ENCODE measurements around the gene NRDE2.

NRDE2 gene

DNA sequence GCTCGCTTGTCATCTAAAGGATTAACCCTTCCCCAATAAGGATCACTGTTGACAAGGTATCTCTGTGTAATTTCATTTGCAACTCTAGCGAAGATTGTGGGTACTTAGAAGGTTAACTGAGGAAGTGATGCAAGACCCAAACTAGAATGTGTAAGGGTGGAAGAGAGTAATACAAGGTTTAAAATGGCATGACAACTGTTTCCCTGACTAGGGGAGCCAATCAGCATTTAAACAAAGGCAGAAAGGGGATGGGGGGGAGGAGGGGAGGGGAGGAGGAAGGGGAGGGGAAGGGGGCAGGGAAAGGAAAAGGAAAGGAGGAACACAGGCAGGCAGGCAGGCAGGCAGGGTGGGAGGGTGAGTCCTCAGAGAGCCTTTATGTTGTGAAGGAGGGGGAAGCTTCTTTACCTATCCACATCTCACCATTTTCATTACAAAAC, 31.1 kb downstream of the NRDE2 start:
- Histone ChIP-seq H3K27ac (ENCODE audit: low read depth, low read length) (no peak overlapping the region), H3K9me3 (ENCODE audit: control insufficient read depth in 5 of 5, low read length in 5 of 5) (no peaks in the 10 kb centered on the region), H3K9ac (ENCODE audit: low read length in 5 of 5) (no peak overlapping the region), H3K27me3 (ENCODE audit: control insufficient read depth in 5 of 5, insufficient read depth in 4 of 5, low read length in 5 of 5) (no peaks in the 10 kb centered on the region), H3K4me3 (ENCODE audit: low read depth in 1 of 5, low read length in 5 of 5) (no peak overlapping the region), H3K4me1 (ENCODE audit: control insufficient read depth in 5 of 5, insufficient read depth in 5 of 5, low read length in 5 of 5) (peaks cover 0 to 4% (median 4%) of the 10 kb centered on the region in 5 donors), H3K36me3 (ENCODE audit: control insufficient read depth in 5 of 5, insufficient read depth in 5 of 5, low read length in 5 of 5) (peaks cover 27 to 54% (median 45%) of the 10 kb centered on the region in 5 donors)

GRCh38 chr14:90299408-90299807, 32.3 kb downstream of the NRDE2 start:
- no peaks in the 10 kb centered on the region for H3K27me3 ChIP-seq (ENCODE audit: control insufficient read depth in 5 of 5, insufficient read depth in 4 of 5, low read length in 5 of 5)
- H3K36me3 ChIP-seq (ENCODE audit: control insufficient read depth in 5 of 5, insufficient read depth in 5 of 5, low read length in 5 of 5): peaks cover 18 to 51% (median 45%) of the 10 kb centered on the region in 5 donors
- peaks cover 0 to 4% (median 4%) of the 10 kb centered on the region in 5 donors for H3K4me1 ChIP-seq (ENCODE audit: control insufficient read depth in 5 of 5, insufficient read depth in 5 of 5, low read length in 5 of 5)
- H3K27ac ChIP-seq (ENCODE audit: low read depth, low read length): no peak overlapping the region
- H3K9ac ChIP-seq (ENCODE audit: low read length in 5 of 5): no peak overlapping the region
- H3K9me3 ChIP-seq (ENCODE audit: control insufficient read depth in 5 of 5, low read length in 5 of 5): no peaks in the 10 kb centered on the region
- no peak overlapping the region for H3K4me3 ChIP-seq (ENCODE audit: low read depth in 1 of 5, low read length in 5 of 5)

DNA sequence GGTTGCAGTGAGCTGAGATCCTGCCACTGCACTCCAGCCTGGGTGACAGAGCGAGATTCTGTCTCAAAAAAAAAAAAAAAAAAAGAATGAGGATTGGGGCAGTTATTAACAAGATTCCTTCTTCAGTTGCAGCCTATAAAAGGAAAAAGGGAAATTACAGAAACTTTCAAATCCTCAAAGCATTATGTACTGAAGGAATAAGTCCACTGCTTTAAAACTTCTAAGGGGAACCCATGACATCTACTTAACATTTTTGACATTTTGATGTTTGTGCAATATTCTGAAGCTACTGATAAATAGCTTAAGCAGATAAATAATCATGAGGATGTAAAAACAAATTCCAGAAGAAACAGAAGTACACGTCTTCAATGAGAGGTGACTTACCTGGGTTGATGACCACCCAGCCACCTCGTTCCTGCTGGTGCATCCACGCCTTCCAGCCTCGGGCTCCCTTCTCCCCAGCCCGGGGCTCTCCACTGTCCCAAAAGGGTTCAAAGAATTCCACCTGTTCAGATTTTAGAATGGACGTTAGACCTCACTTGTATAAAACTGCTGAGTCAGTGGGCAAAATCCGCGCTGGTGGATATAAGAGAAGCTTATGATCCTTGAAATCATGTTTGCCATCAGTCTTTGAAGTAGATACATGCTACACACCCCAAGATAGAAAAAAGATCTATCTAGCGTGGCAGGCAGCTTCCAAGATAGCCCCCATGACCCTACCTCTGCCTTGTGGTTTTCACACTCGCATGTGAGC, 33.7 kb downstream of the NRDE2 start:
- peaks cover 7 to 45% (median 37%) of the 10 kb centered on the region in 5 donors for H3K36me3 ChIP-seq (ENCODE audit: control insufficient read depth in 5 of 5, insufficient read depth in 5 of 5, low read length in 5 of 5)
- H3K27ac ChIP-seq (ENCODE audit: low read depth, low read length): no peak overlapping the region
- H3K27me3 ChIP-seq (ENCODE audit: control insufficient read depth in 5 of 5, insufficient read depth in 4 of 5, low read length in 5 of 5): no peaks in the 10 kb centered on the region
- H3K9me3 ChIP-seq (ENCODE audit: control insufficient read depth in 5 of 5, low read length in 5 of 5): no peaks in the 10 kb centered on the region
- peaks cover 0 to 4% (median 4%) of the 10 kb centered on the region in 5 donors for H3K4me1 ChIP-seq (ENCODE audit: control insufficient read depth in 5 of 5, insufficient read depth in 5 of 5, low read length in 5 of 5)
- H3K4me3 ChIP-seq (ENCODE audit: low read depth in 1 of 5, low read length in 5 of 5): no peak overlapping the region
- H3K9ac ChIP-seq (ENCODE audit: low read length in 5 of 5): no peak overlapping the region

- no peaks in the 10 kb centered on the region for H3K27me3 ChIP-seq (ENCODE audit: control insufficient read depth in 5 of 5, insufficient read depth in 4 of 5, low read length in 5 of 5)
- no peak overlapping the region for H3K4me3 ChIP-seq (ENCODE audit: low read depth in 1 of 5, low read length in 5 of 5)
- H3K9ac ChIP-seq (ENCODE audit: low read length in 5 of 5): no peak overlapping the region
- no peak overlapping the region for H3K27ac ChIP-seq (ENCODE audit: low read depth, low read length)
- H3K36me3 ChIP-seq (ENCODE audit: control insufficient read depth in 5 of 5, insufficient read depth in 5 of 5, low read length in 5 of 5): peaks cover 6 to 49% (median 43%) of the 10 kb centered on the region in 5 donors
- no peaks in the 10 kb centered on the region for H3K9me3 ChIP-seq (ENCODE audit: control insufficient read depth in 5 of 5, low read length in 5 of 5)
- H3K4me1 ChIP-seq (ENCODE audit: control insufficient read depth in 5 of 5, insufficient read depth in 5 of 5, low read length in 5 of 5): peaks cover 0 to 4% (median under 1%) of the 10 kb centered on the region in 5 donors
These were observed 35.1 kb downstream of the NRDE2 start for GRCh38 chr14:90296641-90297040.

- Histone ChIP-seq H3K27me3 (ENCODE audit: control insufficient read depth in 5 of 5, insufficient read depth in 4 of 5, low read length in 5 of 5) (no peaks in the 10 kb centered on the region), H3K4me3 (ENCODE audit: low read depth in 1 of 5, low read length in 5 of 5) (no peak overlapping the region), H3K27ac (ENCODE audit: low read depth, low read length) (no peak overlapping the region), H3K4me1 (ENCODE audit: control insufficient read depth in 5 of 5, insufficient read depth in 5 of 5, low read length in 5 of 5) (peaks cover 0 to 2% (median 0%) of the 10 kb centered on the region in 5 donors), H3K9ac (ENCODE audit: low read length in 5 of 5) (no peak overlapping the region), H3K9me3 (ENCODE audit: control insufficient read depth in 5 of 5, low read length in 5 of 5) (no peaks in the 10 kb centered on the region), H3K36me3 (ENCODE audit: control insufficient read depth in 5 of 5, insufficient read depth in 5 of 5, low read length in 5 of 5) (peaks cover 8 to 55% (median 50%) of the 10 kb centered on the region in 5 donors)
These were observed 35.7 kb downstream of the NRDE2 start for GRCh38 chr14:90295870-90296516.

GRCh38 chr14:90294872-90295271, 36.9 kb downstream of the NRDE2 start:
- Histone ChIP-seq H3K36me3 (ENCODE audit: control insufficient read depth in 5 of 5, insufficient read depth in 5 of 5, low read length in 5 of 5) (peaks cover 11 to 66% (median 61%) of the 10 kb centered on the region in 5 donors), H3K4me1 (ENCODE audit: control insufficient read depth in 5 of 5, insufficient read depth in 5 of 5, low read length in 5 of 5) (no peaks in the 10 kb centered on the region), H3K27me3 (ENCODE audit: control insufficient read depth in 5 of 5, insufficient read depth in 4 of 5, low read length in 5 of 5) (no peaks in the 10 kb centered on the region), H3K27ac (ENCODE audit: low read depth, low read length) (no peak overlapping the region), H3K9ac (ENCODE audit: low read length in 5 of 5) (no peak overlapping the region), H3K4me3 (ENCODE audit: low read depth in 1 of 5, low read length in 5 of 5) (no peak overlapping the region), H3K9me3 (ENCODE audit: control insufficient read depth in 5 of 5, low read length in 5 of 5) (no peaks in the 10 kb centered on the region)

- no peak overlapping the region for H3K9ac ChIP-seq (ENCODE audit: low read length in 5 of 5)
- H3K27me3 ChIP-seq (ENCODE audit: control insufficient read depth in 5 of 5, insufficient read depth in 4 of 5, low read length in 5 of 5): no peaks in the 10 kb centered on the region
- H3K4me3 ChIP-seq (ENCODE audit: low read depth in 1 of 5, low read length in 5 of 5): no peak overlapping the region
- no peak overlapping the region for H3K27ac ChIP-seq (ENCODE audit: low read depth, low read length)
- H3K36me3 ChIP-seq (ENCODE audit: control insufficient read depth in 5 of 5, insufficient read depth in 5 of 5, low read length in 5 of 5): peaks cover 11 to 66% (median 61%) of the 10 kb centered on the region in 5 donors
- peaks cover 0 to 4% (median under 1%) of the 10 kb centered on the region in 5 donors for H3K4me1 ChIP-seq (ENCODE audit: control insufficient read depth in 5 of 5, insufficient read depth in 5 of 5, low read length in 5 of 5)
- H3K9me3 ChIP-seq (ENCODE audit: control insufficient read depth in 5 of 5, low read length in 5 of 5): no peaks in the 10 kb centered on the region
These were observed 37.7 kb downstream of the NRDE2 start for GRCh38 chr14:90293766-90294730.

GRCh38 chr14:90291699-90292098, 40.0 kb downstream of the NRDE2 start:
- H3K27ac ChIP-seq (ENCODE audit: low read depth, low read length): no peak overlapping the region
- H3K4me3 ChIP-seq (ENCODE audit: low read depth in 1 of 5, low read length in 5 of 5): no peak overlapping the region
- peaks cover 11 to 72% (median 65%) of the 10 kb centered on the region in 5 donors for H3K36me3 ChIP-seq (ENCODE audit: control insufficient read depth in 5 of 5, insufficient read depth in 5 of 5, low read length in 5 of 5)
- H3K9ac ChIP-seq (ENCODE audit: low read length in 5 of 5): no peak overlapping the region
- H3K4me1 ChIP-seq (ENCODE audit: control insufficient read depth in 5 of 5, insufficient read depth in 5 of 5, low read length in 5 of 5): peaks cover 0 to 13% (median 8%) of the 10 kb centered on the region in 5 donors
- H3K27me3 ChIP-seq (ENCODE audit: control insufficient read depth in 5 of 5, insufficient read depth in 4 of 5, low read length in 5 of 5): no peaks in the 10 kb centered on the region
- no peaks in the 10 kb centered on the region for H3K9me3 ChIP-seq (ENCODE audit: control insufficient read depth in 5 of 5, low read length in 5 of 5)

GRCh38 chr14:90290337-90291011, 41.3 kb downstream of the NRDE2 start:
- Histone ChIP-seq H3K9ac (ENCODE audit: low read length in 5 of 5) (no peak overlapping the region), H3K27ac (ENCODE audit: low read depth, low read length) (no peak overlapping the region), H3K27me3 (ENCODE audit: control insufficient read depth in 5 of 5, insufficient read depth in 4 of 5, low read length in 5 of 5) (no peaks in the 10 kb centered on the region), H3K4me1 (ENCODE audit: control insufficient read depth in 5 of 5, insufficient read depth in 5 of 5, low read length in 5 of 5) (peaks cover 0 to 13% (median 8%) of the 10 kb centered on the region in 5 donors), H3K4me3 (ENCODE audit: low read depth in 1 of 5, low read length in 5 of 5) (no peak overlapping the region), H3K36me3 (ENCODE audit: control insufficient read depth in 5 of 5, insufficient read depth in 5 of 5, low read length in 5 of 5) (peaks cover 8 to 76% (median 69%) of the 10 kb centered on the region in 5 donors), H3K9me3 (ENCODE audit: control insufficient read depth in 5 of 5, low read length in 5 of 5) (no peaks in the 10 kb centered on the region)

Data from subcutaneous abdominal adipose tissue (tissue), 5 donors.